ENCODE data around the gene ZBTB4.

ZBTB4 gene

DNA sequence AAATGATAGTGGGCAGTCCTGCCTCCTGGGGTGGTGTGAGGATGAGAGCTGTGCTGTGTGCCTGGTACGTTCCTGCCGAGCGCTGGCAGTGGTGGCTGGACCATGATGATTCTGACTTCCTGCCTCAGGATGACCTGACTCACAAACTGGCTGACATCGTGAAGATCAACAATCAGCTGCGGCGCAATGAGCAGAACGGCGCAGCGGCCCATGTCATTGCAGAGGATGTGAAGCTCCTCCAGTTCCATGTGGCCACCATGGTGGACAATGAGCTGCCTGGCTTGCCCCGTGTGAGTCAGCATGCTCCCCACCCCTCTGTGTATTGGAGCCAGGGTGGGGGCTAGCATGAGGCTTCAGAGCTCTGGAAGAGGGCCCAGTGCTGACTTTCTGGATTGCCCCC is 17.8 kb upstream of the ZBTB4 start:
- H3K4me3 ChIP-seq (ENCODE audit: low read depth, low read length), result no peak overlapping the region
- DNase-seq (ENCODE audit: low read depth, low spot score), result no peak
- TF ChIP-seq, protein P1, sequence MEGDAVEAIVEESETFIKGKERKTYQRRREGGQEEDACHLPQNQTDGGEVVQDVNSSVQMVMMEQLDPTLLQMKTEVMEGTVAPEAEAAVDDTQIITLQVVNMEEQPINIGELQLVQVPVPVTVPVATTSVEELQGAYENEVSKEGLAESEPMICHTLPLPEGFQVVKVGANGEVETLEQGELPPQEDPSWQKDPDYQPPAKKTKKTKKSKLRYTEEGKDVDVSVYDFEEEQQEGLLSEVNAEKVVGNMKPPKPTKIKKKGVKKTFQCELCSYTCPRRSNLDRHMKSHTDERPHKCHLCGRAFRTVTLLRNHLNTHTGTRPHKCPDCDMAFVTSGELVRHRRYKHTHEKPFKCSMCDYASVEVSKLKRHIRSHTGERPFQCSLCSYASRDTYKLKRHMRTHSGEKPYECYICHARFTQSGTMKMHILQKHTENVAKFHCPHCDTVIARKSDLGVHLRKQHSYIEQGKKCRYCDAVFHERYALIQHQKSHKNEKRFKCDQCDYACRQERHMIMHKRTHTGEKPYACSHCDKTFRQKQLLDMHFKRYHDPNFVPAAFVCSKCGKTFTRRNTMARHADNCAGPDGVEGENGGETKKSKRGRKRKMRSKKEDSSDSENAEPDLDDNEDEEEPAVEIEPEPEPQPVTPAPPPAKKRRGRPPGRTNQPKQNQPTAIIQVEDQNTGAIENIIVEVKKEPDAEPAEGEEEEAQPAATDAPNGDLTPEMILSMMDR (IDR thresholded peaks at IDR 0.05; ENCODE audit: low read depth, low read length), result no peak
- in situ Hi-C loops (cut with HindIII; ENCODE audit: low sequenced_read_pairs), result no loop called here

DNA sequence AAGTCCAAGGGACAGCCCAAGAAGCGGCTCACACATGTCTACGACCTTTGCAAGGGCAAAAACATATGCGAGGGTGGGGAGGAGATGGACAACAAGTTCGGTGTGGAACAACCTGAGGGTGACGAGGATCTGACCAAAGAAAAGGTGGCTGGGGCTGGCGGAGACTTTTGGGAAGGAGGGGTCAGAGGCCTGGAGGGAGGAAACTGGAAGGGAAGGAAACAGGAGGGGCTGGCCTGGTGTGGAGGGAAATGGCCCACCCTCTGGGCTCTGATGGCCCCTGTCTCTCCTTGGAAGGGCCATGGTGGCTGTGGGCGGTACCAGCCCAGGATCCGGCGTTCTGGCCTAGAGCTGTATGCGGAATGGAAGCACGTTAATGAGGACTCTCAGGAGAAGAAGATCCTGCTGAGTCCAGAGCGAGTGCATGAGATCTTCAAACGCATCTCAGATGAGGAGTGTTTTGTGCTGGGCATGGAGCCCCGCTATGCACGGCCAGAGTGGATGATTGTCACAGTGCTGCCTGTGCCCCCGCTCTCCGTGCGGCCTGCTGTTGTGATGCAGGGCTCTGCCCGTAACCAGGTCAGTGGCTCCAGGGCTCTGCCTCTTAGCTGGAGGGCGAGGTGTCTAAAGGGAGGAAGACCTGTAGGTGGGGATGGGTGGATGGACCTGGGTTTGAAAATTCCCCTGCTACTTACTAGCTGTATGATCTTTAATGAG is 17.2 kb upstream of the ZBTB4 start:
- H3K4me3 ChIP-seq (ENCODE audit: low read depth, low read length), result no peak overlapping the region
- in situ Hi-C loops (cut with HindIII; ENCODE audit: low sequenced_read_pairs), result no loop called here
- TF ChIP-seq, protein P1 (IDR thresholded peaks at IDR 0.05; ENCODE audit: low read depth, low read length), result no peak
- no peak for DNase-seq (ENCODE audit: low read depth, low spot score)

DNA sequence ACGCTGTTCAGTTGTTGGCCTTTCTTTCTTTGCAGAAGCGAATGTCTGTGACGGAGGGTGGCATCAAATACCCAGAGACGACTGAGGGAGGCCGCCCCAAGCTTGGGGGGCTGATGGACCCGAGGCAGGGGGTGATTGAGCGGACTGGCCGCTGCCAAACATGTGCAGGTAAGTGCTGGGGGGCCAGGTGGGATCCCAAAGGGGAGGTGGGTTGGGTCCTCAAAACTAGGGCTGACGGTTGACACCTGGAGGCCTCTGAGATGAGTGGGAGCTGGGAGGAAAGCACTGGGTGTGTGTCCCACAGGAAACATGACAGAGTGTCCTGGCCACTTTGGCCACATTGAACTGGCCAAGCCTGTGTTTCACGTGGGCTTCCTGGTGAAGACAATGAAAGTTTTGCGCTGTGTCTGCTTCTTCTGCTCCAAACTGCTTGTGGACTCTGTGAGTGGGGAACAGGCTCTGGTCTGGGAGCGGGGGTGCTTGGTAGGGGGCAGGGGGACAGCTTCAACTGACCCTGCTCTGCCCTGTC is 16.5 kb upstream of the ZBTB4 start:
- in situ Hi-C loops (cut with HindIII; ENCODE audit: low sequenced_read_pairs), result no loop called here
- H3K4me3 ChIP-seq (ENCODE audit: low read depth, low read length), result no peak overlapping the region
- TF ChIP-seq, protein P1 (IDR thresholded peaks at IDR 0.05; ENCODE audit: low read depth, low read length), result no peak
- no peak for DNase-seq (ENCODE audit: low read depth, low spot score)

DNA sequence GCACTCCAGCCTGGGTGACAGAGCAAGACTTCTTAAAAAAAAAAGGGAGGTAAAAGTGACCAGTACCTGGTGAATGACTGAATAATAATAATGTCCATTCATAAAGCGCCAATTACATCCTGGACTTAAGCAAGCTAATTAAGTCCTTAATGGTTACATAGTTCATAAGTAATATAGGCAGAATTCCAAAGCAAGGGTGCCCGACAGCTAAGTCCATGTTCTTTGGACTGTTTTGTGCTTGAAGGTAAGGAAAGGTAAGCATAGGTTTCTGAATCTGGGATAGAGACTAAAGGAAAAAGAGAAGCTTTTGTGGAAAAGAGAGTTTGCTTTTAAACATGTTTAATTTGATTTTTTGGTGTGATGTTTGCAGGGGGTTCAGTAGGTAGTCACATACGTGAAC is 14.5 kb upstream of the ZBTB4 start:
- in situ Hi-C loops (cut with HindIII; ENCODE audit: low sequenced_read_pairs), result no loop called here
- no peak for DNase-seq (ENCODE audit: low read depth, low spot score)
- TF ChIP-seq, protein P1 (IDR thresholded peaks at IDR 0.05; ENCODE audit: low read depth, low read length), result no peak
- H3K4me3 ChIP-seq (ENCODE audit: low read depth, low read length), result no peak overlapping the region

DNA sequence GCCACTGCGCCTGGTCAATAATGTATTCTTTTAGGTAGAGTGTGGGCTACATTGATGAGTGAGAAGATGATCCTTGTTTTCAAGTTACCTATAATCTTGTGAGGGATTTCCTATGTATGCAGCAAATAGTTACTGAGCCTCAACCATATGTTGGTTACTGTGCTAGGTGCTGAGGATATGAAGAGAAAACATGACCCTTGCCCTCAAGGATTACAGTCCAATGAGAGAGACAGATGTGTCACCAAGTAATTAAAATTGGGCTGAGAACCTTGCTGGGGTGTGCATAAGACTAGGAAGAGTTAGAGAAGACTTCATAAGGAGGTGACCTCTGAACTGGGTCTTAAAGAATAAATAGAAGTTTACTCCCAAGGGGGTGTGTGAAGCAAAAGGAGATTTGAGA is 12.2 kb upstream of the ZBTB4 start:
- TF ChIP-seq, protein P1 (IDR thresholded peaks at IDR 0.05; ENCODE audit: low read depth, low read length), result no peak
- no peak overlapping the region for H3K4me3 ChIP-seq (ENCODE audit: low read depth, low read length)
- in situ Hi-C loops (cut with HindIII; ENCODE audit: low sequenced_read_pairs), result no loop called here
- no peak for DNase-seq (ENCODE audit: low read depth, low spot score)

DNA sequence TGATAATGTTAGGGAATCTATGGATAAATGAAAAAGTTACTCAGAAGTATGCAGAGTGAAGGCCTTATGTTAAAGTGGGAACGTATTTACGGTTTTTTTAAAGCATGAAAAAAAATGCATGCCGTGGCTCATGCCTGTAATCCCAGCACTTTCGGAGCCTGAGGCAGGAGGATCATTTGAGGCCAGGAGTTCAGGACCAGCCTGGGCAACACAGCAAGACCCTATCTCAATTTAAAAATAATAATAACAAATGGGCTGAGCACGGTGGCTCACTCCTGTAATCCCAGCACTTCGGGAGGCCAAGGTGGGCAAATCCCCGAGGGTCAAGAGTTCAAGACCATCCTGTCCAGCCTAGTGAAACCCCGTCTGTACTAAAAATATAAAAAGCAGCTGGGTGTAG is 10.7 kb upstream of the ZBTB4 start:
- no peak overlapping the region for H3K4me3 ChIP-seq (ENCODE audit: low read depth, low read length)
- DNase-seq (ENCODE audit: low read depth, low spot score), result no peak
- TF ChIP-seq, protein P1 (IDR thresholded peaks at IDR 0.05; ENCODE audit: low read depth, low read length), result no peak
- in situ Hi-C loops (cut with HindIII; ENCODE audit: low sequenced_read_pairs), result no loop called here

All from astrocyte of the spinal cord (primary cell).